Measurements from ENCODE around the gene XBP1.
A peak's percentile ranks its signal among the peaks of the same experiment; 100 is the strongest.

The XBP1 gene

DNA sequence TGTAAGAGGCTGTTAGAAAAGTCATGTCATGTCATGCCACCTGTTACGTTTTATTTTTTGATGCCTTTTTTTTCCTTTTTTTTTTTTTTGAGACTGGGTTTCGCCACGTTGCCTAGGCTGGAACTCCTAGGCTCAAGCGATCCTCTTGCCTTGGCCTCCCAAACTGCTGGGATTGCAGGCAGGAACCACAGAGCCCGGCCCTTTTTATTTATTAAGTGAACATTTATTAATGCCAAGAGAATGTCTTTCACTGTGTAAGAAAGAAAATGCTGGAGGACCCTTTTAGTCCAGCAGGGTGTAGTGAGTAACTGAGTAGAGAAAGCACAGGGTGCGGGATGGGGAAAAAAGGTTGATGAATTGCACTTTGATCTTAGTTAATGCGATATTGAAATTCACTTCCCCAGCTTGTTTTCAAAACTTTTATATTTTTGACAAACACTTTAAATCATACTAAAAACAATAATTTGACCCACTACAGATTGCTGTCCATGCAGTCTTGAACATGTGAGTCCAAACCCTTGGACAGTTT is 2.3 kb upstream of the XBP1 start:
- H3K9me3 ChIP-seq (ENCODE audit: insufficient read depth, low read depth, low read length): no peaks in the 10 kb centered on the region
- H3K4me2 ChIP-seq (ENCODE audit: low read depth, low read length, poor library complexity, severe bottlenecking): peak overlapping the region; percentile 100
- peak overlapping the region; percentile 99 for H3K9ac ChIP-seq (ENCODE audit: low read depth, low read length, poor library complexity, severe bottlenecking)
- H3K27me3 ChIP-seq (ENCODE audit: insufficient read depth, low read length, poor library complexity, severe bottlenecking): peaks cover 15% of the 10 kb centered on the region
- H3K79me2 ChIP-seq (ENCODE audit: insufficient read depth, low read length): peaks cover 70% of the 10 kb centered on the region
- H3K36me3 ChIP-seq (ENCODE audit: insufficient read depth, low read length): peaks cover 11% of the 10 kb centered on the region
- H2AFZ ChIP-seq (ENCODE audit: low read length): no peak overlapping the region
- peaks cover 21% of the 10 kb centered on the region for H4K20me1 ChIP-seq (ENCODE audit: insufficient read depth, low read length, poor library complexity, severe bottlenecking)
- peaks cover 25% of the 10 kb centered on the region for H3K4me1 ChIP-seq (ENCODE audit: insufficient read depth, low read length, poor library complexity, severe bottlenecking)
- no peaks in the 10 kb centered on the region for H3K9me2 ChIP-seq (replicated peaks; ENCODE audit: low read depth, low read length)
- peak overlapping the region; percentile 99 for H3K4me3 ChIP-seq (ENCODE audit: low read length, poor library complexity, severe bottlenecking)
- TF ChIP-seq EZH2phosphoT487 (IDR thresholded peaks at IDR 0.05; ENCODE audit: borderline replicate concordance): no peak
- TF ChIP-seq, protein P1, sequence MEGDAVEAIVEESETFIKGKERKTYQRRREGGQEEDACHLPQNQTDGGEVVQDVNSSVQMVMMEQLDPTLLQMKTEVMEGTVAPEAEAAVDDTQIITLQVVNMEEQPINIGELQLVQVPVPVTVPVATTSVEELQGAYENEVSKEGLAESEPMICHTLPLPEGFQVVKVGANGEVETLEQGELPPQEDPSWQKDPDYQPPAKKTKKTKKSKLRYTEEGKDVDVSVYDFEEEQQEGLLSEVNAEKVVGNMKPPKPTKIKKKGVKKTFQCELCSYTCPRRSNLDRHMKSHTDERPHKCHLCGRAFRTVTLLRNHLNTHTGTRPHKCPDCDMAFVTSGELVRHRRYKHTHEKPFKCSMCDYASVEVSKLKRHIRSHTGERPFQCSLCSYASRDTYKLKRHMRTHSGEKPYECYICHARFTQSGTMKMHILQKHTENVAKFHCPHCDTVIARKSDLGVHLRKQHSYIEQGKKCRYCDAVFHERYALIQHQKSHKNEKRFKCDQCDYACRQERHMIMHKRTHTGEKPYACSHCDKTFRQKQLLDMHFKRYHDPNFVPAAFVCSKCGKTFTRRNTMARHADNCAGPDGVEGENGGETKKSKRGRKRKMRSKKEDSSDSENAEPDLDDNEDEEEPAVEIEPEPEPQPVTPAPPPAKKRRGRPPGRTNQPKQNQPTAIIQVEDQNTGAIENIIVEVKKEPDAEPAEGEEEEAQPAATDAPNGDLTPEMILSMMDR (conservative IDR thresholded peaks at IDR 0.05; ENCODE audit: low read length): peak; percentile 54
- no peaks in the 10 kb centered on the region for H3F3A ChIP-seq (ENCODE audit: low read depth)

DNA sequence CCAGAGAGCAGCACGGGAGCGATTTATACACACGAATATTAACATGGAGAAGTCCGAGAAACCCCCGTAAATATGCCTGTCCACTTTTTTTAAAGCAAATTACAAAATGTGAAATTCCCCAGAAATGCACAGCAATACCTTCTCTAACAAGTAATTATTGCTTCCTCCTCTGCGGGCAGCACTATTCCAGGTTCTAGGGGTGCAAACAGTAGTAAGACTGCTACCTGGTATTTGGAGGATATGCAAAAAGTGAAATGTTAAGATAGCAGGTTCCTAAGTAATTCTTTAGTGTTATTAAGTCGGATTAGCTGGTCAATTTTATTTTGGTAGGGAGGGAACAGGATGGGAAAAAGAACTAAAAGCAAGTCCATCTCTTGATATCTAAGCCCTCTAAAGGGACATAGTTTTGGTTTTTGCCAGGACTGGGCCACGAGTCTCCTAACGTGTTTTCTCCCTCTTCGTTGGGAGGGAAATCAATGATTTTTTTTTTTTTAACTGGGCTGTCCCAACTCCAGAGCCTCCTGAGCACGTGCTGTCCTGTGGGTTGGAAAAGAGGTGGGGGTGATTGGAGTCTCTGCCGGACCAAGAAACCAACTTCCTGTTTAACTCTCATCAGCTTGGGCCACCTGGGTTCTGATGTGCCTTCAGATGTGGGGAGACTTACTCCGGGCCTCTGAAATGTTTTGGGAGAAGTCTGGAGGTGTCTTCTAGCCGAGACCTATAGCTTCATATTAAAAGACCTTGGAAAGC is 1.7 kb upstream of the XBP1 start:
- peaks cover 26% of the 10 kb centered on the region for H4K20me1 ChIP-seq (ENCODE audit: insufficient read depth, low read length, poor library complexity, severe bottlenecking)
- peak overlapping the region; percentile 99 for H3K4me3 ChIP-seq (ENCODE audit: low read length, poor library complexity, severe bottlenecking)
- no peaks in the 10 kb centered on the region for H3K9me3 ChIP-seq (ENCODE audit: insufficient read depth, low read depth, low read length)
- no peaks in the 10 kb centered on the region for H3F3A ChIP-seq (ENCODE audit: low read depth)
- H2AFZ ChIP-seq (ENCODE audit: low read length): no peak overlapping the region
- no peaks in the 10 kb centered on the region for H3K9me2 ChIP-seq (replicated peaks; ENCODE audit: low read depth, low read length)
- H3K4me2 ChIP-seq (ENCODE audit: low read depth, low read length, poor library complexity, severe bottlenecking): peak overlapping the region; percentile 100
- H3K4me1 ChIP-seq (ENCODE audit: insufficient read depth, low read length, poor library complexity, severe bottlenecking): peaks cover 28% of the 10 kb centered on the region
- H3K27me3 ChIP-seq (ENCODE audit: insufficient read depth, low read length, poor library complexity, severe bottlenecking): peaks cover 15% of the 10 kb centered on the region
- TF ChIP-seq EZH2phosphoT487 (IDR thresholded peaks at IDR 0.05; ENCODE audit: borderline replicate concordance): no peak
- TF ChIP-seq, protein P1 (conservative IDR thresholded peaks at IDR 0.05; ENCODE audit: low read length): no peak
- peaks cover 75% of the 10 kb centered on the region for H3K79me2 ChIP-seq (ENCODE audit: insufficient read depth, low read length)
- peaks cover 16% of the 10 kb centered on the region for H3K36me3 ChIP-seq (ENCODE audit: insufficient read depth, low read length)
- H3K9ac ChIP-seq (ENCODE audit: low read depth, low read length, poor library complexity, severe bottlenecking): peak overlapping the region; percentile 99

DNA sequence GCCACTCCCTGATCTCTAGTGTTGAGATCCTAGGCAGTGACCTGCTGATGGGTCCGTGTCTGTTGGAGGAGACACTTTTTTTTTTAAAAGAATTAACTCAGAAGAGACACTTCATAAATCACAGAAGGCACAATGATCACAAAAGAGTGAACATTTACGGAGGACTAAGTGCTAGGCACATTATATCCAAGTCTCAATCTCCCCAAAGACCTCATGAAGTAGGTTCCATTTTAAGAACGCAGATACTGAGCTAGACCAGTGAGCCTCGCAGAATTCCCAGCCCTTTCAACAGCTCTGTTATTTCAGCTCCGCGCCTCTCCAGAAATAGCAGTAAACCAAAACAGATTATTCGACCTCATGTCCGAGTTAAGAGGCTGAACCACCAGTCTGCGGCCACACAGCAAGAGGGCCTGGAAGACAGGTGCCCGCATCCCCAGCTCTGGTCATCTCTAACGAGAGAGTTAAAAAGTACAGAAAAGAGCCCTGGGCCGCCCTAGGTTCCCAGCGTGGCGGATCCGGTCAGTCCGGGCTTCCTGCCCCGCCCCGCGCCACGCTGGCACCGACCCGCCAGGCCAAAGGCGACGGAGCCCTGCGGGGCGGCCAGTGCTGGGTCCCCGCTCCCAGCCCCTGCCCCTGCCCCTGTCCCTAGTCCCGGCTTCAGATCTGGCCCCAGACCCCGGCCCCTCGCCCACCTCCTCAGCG is 612 bp downstream of the XBP1 start:
- Histone ChIP-seq H3K4me2 (ENCODE audit: low read depth, low read length, poor library complexity, severe bottlenecking) (peak overlapping the region; percentile 90), H3K9me2 (replicated peaks; ENCODE audit: low read depth, low read length) (no peaks in the 10 kb centered on the region), H3K9me3 (ENCODE audit: insufficient read depth, low read depth, low read length) (no peaks in the 10 kb centered on the region), H4K20me1 (ENCODE audit: insufficient read depth, low read length, poor library complexity, severe bottlenecking) (peaks cover 49% of the 10 kb centered on the region), H3K9ac (ENCODE audit: low read depth, low read length, poor library complexity, severe bottlenecking) (peak overlapping the region; percentile 99), H3K36me3 (ENCODE audit: insufficient read depth, low read length) (peaks cover 39% of the 10 kb centered on the region), H3F3A (ENCODE audit: low read depth) (peaks cover 14% of the 10 kb centered on the region; the same call in 1 of the 2 replicates), H3K4me3 (ENCODE audit: low read length, poor library complexity, severe bottlenecking) (peak overlapping the region; percentile 99), H2AFZ (ENCODE audit: low read length) (no peak overlapping the region), H3K4me1 (ENCODE audit: insufficient read depth, low read length, poor library complexity, severe bottlenecking) (peaks cover 51% of the 10 kb centered on the region), H3K79me2 (ENCODE audit: insufficient read depth, low read length) (peaks cover 98% of the 10 kb centered on the region), H3K27me3 (ENCODE audit: insufficient read depth, low read length, poor library complexity, severe bottlenecking) (peaks cover 15% of the 10 kb centered on the region)
- TF ChIP-seq, protein P1 (conservative IDR thresholded peaks at IDR 0.05; ENCODE audit: low read length): no peak
- TF ChIP-seq EZH2phosphoT487 (IDR thresholded peaks at IDR 0.05; ENCODE audit: borderline replicate concordance): no peak

All from Loucy (cell line).